GM23338 (cell line): ENCODE results near the gene PPFIBP2.

Experiments
- CREB1 ChIP-seq: fragments of 250-450 bp; sonication (Bioruptor Pico); IDR thresholded peaks from 2 replicates; pipeline ENCODE4 v1.5.0; 2020; ENCODE audit warnings: low read depth, mild to moderate bottlenecking, moderate library complexity
- EZH2phosphoT487 ChIP-seq: fragments of 200-600 bp; sonication (generic); IDR thresholded peaks from one replicate; pipeline ENCODE4 v1.8.1; 2018; ENCODE audit warnings: antibody characterized with exemption; ENCODE audit not compliant: unreplicated experiment
- TF ChIP-seq, protein P1 (sequence below), 2 experiments: fragments of 200-600 bp in 1 of 2; sonication (generic) in 1 of 2; conservative IDR thresholded peaks; 2 replicates each; pipeline versions ENCODE4 v1.5.1 to v1.6.1; 2016 to 2017; ENCODE audit warnings: antibody characterized with exemption in 2 of 2, low read depth in 2 of 2, mild to moderate bottlenecking in 2 of 2, moderate library complexity in 1 of 2

DNA sequence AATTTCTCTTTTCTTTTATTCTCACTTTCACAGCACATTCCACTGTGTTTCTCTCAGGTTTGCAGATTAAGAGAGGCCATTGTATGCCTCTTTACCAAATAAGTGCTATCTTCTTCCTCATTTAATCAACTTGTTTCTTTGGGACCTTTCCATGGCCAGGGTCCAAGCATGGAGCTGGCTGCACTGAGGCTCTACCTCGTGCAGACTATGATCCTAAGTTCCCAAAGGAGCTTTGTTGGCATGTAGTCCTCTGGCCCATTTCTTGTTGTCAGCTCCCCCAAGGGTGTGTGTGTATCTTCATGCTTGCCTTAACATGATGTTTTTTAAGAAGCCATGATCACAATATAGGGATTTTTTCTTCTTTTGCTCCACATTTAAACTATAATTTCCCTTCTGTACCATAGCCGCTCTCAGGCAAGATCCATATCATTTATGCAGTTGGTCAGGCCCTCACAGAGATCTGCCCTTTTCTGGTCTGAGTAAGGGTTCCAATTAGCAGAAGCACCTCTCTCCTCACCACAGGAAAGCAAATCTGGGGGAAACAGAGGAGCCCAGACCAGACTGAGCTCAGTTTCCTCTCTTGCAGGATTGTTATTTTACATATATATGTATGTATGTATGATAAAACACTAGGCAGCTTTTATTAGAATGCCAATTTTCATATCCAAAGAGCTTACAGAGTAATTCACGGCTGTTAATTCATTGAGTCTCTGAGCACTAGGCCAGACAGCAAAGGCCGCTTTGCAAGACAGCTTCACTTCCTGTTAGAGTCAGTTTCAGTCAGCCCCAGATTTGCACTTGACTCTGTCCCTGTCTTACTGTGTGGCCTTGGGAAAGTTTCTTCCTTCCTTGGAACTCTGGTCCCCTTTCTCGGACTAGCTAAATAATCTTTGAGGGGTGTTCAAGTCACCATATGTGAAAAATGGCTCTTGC, 125.2 kb downstream of the PPFIBP2 start:
- no peak for TF ChIP-seq CREB1 (CRISPR knock-in tag)
- TF ChIP-seq, protein P1, sequence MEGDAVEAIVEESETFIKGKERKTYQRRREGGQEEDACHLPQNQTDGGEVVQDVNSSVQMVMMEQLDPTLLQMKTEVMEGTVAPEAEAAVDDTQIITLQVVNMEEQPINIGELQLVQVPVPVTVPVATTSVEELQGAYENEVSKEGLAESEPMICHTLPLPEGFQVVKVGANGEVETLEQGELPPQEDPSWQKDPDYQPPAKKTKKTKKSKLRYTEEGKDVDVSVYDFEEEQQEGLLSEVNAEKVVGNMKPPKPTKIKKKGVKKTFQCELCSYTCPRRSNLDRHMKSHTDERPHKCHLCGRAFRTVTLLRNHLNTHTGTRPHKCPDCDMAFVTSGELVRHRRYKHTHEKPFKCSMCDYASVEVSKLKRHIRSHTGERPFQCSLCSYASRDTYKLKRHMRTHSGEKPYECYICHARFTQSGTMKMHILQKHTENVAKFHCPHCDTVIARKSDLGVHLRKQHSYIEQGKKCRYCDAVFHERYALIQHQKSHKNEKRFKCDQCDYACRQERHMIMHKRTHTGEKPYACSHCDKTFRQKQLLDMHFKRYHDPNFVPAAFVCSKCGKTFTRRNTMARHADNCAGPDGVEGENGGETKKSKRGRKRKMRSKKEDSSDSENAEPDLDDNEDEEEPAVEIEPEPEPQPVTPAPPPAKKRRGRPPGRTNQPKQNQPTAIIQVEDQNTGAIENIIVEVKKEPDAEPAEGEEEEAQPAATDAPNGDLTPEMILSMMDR (conservative IDR thresholded peaks at IDR 0.05; ENCODE audit: low read depth in 2 of 2), result no peak
- no peak for TF ChIP-seq EZH2phosphoT487
